GM21526 (cell line): Measurements from ENCODE around the gene ADAMTS2.

Source experiments
- ATAC-seq: cut with Tn5 transposase; IDR thresholded peaks from one replicate; pipeline ENCODE4 v1.9.1; 2021; ENCODE audit warnings: moderate library complexity; ENCODE audit not compliant: unreplicated experiment, low FRiP score

ADAMTS2 gene

DNA sequence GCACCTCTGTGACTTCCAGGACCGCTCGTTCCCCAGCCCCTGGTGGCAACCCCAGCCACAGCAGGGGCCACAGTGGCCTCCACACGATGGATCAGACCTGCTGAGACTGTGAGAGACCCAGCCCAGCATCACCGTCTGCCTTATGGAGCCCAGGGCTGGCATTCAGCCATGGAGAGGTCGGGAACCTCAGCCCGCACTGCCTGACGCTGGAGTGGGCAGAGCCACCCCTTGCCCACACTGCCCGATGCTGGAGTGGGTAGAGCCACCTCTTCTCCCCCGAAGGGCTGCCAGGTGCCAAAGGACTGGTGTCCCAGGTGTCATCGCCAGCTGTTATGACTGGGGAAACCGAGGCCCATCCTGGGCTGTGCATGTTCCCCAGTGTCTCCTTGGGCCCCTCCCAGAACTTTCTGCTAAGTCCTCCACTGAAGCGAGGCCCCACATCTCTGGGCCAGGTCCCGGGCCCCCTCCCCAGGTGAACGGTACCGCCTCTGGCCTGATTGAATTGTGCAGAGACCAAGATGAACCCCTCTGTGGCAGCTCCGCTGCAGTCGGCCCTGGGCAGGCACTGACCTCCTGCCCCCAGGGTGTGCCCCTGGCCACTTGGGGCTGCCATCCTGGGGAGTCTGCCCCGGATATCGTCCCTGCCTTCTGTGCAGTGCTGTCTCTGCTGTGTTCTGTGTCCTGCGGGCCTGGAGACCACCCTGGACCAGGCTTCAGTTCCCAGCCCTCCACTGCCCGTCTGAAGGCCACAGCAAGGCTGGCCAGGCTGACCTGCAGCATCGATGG lies 137.1 kb downstream of the ADAMTS2 start:
- no peak for ATAC-seq

- ATAC-seq: no peak
Measured at GRCh38 chr5:179207470-179207869, 137.8 kb downstream of the ADAMTS2 start.

DNA sequence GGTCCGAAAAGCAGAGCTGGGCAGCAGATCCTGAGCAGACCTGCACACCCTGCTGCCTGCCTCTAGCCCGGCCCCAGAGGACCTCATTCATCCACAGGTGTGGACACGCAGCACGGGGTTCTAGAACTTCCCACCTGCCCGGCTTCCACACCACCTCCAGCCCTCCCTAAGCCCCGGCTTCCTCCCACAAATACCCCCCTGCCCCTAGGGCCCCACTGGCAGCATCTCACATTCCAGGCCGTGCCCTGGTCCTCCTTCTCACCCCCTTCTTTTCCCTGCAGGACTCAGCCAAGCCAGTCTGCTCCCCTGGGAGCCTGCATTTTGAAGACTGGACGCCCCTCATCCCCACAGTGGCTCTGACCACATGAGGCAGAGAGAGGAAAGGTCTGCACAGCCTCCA lies 138.9 kb downstream of the ADAMTS2 start:
- ATAC-seq: no peak

- no peak for ATAC-seq
Measured at GRCh38 chr5:179205277-179205676, 140.0 kb downstream of the ADAMTS2 start.

GRCh38 chr5:179204572-179204971 lies 140.7 kb downstream of the ADAMTS2 start:
- ATAC-seq: no peak

DNA sequence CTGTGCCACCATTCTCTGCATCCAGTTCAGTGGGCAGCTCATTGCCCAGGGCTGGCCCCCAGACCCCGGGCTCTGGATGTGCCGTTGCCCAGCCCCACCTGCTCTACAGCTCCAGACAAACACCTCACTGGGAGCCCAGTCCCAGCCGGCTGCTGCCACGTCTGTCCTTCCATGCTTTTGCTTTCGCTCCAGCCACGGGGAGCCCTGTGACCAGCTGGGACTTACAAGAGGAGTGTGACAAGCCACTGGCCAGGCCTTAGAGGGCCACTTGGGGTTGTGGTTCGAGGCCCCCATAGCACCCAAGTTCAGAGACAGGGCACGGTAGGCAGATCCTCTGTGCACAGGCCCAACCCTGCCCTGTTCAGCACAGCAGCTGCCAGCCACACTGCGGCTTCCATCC lies 142.0 kb downstream of the ADAMTS2 start:
- ATAC-seq: no peak

GRCh38 chr5:179201986-179202385 lies 143.3 kb downstream of the ADAMTS2 start:
- no peak for ATAC-seq

- no peak for ATAC-seq
Measured at GRCh38 chr5:179199246-179199645, 146.0 kb downstream of the ADAMTS2 start.

- ATAC-seq: no peak
Measured at GRCh38 chr5:179198825-179199224, 146.4 kb downstream of the ADAMTS2 start.

DNA sequence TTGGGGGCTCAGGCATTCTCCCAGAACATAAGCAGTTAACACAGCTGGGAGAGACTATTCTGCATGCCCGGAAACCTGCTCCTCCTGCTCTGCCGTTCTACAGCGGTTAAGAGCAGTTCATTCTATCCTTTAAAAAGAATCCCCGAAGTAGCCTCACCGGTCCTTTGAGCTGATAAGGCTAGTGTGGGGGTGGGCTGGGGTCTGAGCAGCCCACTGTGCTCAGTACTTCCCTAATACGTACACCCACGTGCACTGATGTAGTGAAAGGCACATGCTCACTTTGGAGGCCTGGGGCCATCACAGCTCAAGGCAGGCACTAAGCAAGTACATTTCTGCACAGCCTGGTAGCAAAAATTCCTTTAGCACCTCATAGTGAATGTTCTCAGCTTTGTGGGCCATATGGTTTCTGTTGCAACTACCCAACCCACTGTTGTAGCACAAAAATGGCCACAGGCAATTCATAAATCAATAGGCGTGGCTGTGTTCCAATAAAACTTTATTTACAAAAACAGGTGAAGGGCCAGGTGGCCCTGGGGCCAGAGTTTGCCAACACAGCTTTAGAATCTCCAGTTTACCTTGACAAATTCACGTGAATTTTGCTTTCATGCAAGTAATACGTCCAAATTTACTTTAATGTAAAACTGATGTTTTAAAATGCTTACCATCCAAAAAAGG lies 148.7 kb downstream of the ADAMTS2 start:
- ATAC-seq: no peak

GRCh38 chr5:179195561-179196404 lies 149.5 kb downstream of the ADAMTS2 start:
- no peak for ATAC-seq

DNA sequence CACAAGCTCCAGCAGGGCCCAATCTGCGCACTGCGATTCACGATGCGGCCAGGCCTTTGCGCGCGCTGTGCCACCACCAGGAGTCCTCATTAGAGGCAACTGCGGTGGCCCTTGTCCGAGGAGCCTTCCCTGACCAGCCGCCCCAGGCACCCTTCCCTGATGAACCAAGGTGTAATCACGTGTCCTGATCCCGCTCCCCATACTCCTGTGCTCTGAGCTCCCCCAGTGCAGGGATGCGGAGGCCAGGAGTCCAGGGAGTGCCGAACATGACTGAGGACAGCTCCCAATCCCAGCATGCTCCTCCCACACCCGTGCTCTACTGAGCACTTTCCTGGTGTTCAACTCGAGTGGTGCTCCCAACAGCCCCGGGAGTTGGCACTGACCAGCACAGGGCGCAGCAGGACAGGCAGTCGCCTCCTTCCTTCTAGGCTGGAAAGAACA lies 150.3 kb downstream of the ADAMTS2 start:
- no peak for ATAC-seq

DNA sequence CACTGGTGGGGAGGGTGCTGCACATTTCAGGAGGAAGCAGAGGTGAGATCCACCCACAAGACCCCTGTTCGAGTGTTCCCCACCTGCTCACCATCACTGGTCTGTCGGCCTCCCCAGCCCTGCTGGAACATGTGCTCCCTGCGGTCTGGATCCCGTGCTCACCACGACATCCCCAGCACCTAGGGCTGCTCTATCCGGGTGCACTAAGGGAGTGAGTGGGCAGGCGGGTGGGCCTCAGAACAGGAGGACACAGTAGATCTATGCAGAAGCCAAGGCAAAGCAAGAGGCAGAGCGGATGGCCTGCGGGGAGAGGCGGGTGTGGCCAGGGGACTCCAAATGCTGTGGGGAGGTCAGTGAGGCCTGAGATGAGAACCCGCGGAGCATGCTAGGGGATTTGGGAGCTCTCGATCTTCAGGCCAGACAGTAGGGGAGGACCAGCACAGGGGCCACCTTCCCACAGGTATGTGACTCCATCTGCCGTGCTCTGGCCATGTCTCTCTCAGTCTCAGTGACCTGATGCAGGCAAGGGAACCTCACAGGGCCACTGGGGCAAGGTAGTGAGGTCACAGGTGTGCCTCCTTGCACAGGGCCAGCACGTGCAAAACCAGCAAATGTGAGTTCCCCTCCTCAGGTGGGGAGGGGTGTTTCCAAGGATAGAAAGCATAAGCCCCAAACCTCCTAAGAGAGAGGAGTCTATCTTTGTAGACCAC lies 150.9 kb downstream of the ADAMTS2 start:
- ATAC-seq: no peak

DNA sequence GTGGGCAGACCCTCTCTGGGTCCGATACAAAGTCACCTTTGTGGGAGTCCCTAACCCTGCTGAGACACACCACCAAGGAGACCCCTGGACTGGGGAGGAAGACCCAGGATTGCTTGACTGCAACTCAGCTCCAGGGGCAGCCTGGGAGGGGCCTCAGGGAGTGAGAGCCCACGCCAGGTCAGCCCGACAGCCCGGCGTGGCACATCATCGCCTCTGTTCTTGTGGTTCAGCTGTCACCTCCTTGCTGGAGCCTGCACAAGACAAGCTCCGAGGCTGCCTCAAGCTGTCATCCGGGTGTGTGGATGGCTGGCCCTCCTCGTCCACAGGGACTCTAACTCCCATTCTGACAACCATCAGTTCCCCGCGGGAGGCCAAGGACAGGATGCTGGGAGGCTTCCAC lies 151.5 kb downstream of the ADAMTS2 start:
- ATAC-seq: no peak

- ATAC-seq: no peak
Measured at GRCh38 chr5:179192891-179193470, 152.3 kb downstream of the ADAMTS2 start.

DNA sequence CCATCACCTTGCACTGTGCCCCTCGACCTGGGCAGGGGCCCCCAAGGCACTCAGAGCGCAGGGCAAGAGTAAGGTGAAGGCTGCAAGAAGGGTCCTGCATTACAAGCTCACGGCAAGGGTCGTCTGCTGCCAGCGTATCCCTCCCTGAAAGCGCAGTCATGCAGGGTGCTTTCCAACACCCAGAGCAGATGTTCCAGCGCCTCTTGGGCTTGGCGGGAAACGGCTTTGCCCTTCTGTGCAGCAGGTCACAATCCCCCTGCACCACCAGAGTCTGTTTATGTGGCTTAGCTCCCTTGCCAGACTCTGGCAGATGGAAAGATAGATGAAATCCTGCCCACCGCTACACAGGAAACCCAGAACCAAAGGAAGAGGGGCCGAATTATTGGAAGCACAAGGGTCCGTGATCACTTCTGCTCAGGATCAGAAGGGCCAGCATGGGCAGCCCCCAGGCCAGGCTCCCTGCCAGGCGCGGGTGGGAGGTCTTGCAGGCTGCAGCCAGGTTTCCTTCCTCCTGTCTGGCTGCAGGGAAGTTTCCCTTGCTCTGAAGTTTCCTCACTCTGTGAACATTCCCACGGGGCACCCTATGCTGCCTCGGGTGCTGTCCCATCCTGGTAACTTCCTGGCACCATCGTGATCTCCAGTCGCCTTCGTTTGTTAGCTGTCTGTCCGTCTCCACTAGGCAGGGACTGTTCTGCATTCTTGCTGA lies 152.9 kb downstream of the ADAMTS2 start:
- no peak for ATAC-seq

GRCh38 chr5:179191506-179192184 lies 153.6 kb downstream of the ADAMTS2 start:
- no peak for ATAC-seq

DNA sequence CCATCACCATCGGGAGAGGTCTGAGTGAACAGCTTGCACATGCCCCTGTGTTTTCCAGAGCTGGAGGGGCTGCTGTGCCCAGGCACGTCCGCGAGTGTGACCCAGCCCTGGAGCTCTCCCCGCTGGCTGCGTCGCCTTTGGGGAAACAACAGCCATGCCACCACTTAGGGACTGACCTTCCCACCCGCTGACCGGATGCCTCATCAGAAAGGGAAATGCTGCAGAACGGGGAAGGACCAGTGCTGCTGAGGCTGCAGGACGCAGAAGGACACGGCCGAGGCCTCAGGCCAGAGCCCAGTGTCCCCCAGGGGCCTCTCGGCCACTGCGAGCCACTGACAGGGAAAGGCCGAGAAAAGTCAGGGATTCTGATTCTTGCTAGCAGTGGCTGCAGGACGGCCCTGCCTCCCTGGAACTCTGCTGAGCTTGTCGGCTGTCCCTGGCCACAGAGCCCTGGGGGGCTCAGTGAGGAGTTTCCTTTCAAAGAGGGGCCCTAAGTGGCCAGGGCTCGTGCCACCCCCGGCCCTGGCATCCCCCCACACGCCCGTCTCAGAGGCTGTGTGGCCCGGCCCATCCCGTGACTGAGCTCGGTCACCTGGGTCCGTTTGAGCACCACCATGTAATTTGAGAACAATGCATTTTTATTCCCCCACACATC lies 154.3 kb downstream of the ADAMTS2 start:
- ATAC-seq: no peak

DNA sequence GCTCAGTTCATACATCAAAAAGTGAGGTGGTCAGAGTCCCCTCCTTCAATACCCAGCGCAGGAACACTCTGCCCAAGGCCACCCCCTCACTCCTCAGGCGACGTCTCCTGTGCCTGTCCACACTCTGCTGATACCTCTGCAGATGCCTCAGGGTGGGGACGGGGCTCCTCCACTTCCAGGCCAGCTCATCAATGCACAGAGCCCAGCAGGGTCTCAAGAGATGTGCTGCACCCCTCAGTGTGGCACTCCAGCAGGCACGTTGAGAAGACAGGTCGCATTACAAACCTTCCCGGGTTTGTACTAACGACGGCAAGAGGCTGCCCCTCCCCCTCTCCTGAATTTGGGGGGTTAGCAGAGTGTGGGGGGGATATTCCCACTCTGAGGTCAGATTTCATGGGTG lies 156.6 kb downstream of the ADAMTS2 start:
- ATAC-seq: no peak
